ENCODE measurements around the gene RNF151.

RNF151 gene

GRCh38 chr16:1920727-1921171, 45.9 kb upstream of the RNF151 start:
- ChIA-PET CTCF (no interaction called here), POLR2A (no interaction called here)
- Histone ChIP-seq H3K4me1 (ENCODE audit: control extremely low read depth in 1 of 4, control insufficient read depth in 4 of 4, insufficient read depth in 4 of 4, low read length in 3 of 4) (peaks cover 0 to 10% (median 4%) of the 10 kb centered on the region in 4 experiments), H3K4me3 (ENCODE audit: control insufficient read depth in 1 of 7, extremely low read depth in 1 of 7, insufficient read depth in 4 of 7, low read depth in 2 of 7, low read length in 6 of 7) (no peak overlapping the region), H3K27ac (ENCODE audit: insufficient read depth in 1 of 2, low read depth in 1 of 2, low read length in 2 of 2, poor library complexity in 1 of 2, severe bottlenecking in 2 of 2) (no peak overlapping the region), H3K9me3 (ENCODE audit: control extremely low read depth in 1 of 5, control insufficient read depth in 4 of 5, insufficient read depth in 2 of 5, low read depth in 1 of 5, low read length in 4 of 5) (peaks cover 0 to 3% (median 0%) of the 10 kb centered on the region in 5 experiments), H3K27me3 (replicated peaks in 2 of 5; ENCODE audit: control insufficient read depth in 4 of 5, insufficient read depth in 5 of 5, low read length in 4 of 5) (peaks cover 5 to 91% (median 47%) of the 10 kb centered on the region in 5 experiments), H3K36me3 (ENCODE audit: control insufficient read depth in 4 of 4, insufficient read depth in 4 of 4, low read length in 3 of 4) (no peaks in the 10 kb centered on the region)
- peak; percentile 31 to 58 (median 44) for DNase-seq
- WGBS (ENCODE audit: insufficient coverage) = 20% methylated on average over 15 of the region's 15 CpGs

DNA sequence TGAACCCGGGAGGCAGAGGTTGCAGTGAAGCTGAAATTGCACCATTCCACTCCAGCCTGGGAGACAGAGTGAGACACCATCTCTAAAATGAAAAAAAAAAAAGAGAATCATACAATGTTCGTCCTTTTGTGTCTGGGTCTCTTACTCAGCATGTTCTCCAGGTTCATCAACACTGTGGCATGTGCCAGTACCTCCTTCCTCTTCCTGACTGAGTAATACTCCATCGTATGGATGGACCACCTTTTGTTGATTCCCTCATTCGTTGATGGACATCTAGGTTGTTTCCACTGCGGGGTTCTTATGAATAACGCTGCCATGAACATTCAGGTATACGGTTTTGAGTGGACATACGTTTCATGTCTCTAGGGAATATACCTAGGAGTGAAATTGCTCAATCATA, 44.3 kb upstream of the RNF151 start:
- no peak overlapping the region for H3K27ac ChIP-seq (ENCODE audit: insufficient read depth in 1 of 2, low read depth in 1 of 2, low read length in 2 of 2, poor library complexity in 1 of 2, severe bottlenecking in 2 of 2)
- peaks cover 0 to 3% (median 0%) of the 10 kb centered on the region in 5 experiments for H3K9me3 ChIP-seq (ENCODE audit: control extremely low read depth in 1 of 5, control insufficient read depth in 4 of 5, insufficient read depth in 2 of 5, low read depth in 1 of 5, low read length in 4 of 5)
- ChIA-PET CTCF (interaction anchor here (0.7 kb wide), 1 partner anchor 1218 kb away, joined by 3 read pairs; no protein-coding TSS in a partner anchor), POLR2A (no interaction called here)
- no peaks in the 10 kb centered on the region for H3K36me3 ChIP-seq (ENCODE audit: control insufficient read depth in 4 of 4, insufficient read depth in 4 of 4, low read length in 3 of 4)
- 88% methylated on average over 4 of the region's 8 CpGs for WGBS (ENCODE audit: insufficient coverage)
- peaks cover 5 to 75% (median 41%) of the 10 kb centered on the region in 5 experiments for H3K27me3 ChIP-seq (replicated peaks in 2 of 5; ENCODE audit: control insufficient read depth in 4 of 5, insufficient read depth in 5 of 5, low read length in 4 of 5)
- peaks cover 0 to 10% (median 4%) of the 10 kb centered on the region in 4 experiments for H3K4me1 ChIP-seq (ENCODE audit: control extremely low read depth in 1 of 4, control insufficient read depth in 4 of 4, insufficient read depth in 4 of 4, low read length in 3 of 4)
- DNase-seq = no peak
- H3K4me3 ChIP-seq (ENCODE audit: control insufficient read depth in 1 of 7, extremely low read depth in 1 of 7, insufficient read depth in 4 of 7, low read depth in 2 of 7, low read length in 6 of 7) = no peak overlapping the region

DNA sequence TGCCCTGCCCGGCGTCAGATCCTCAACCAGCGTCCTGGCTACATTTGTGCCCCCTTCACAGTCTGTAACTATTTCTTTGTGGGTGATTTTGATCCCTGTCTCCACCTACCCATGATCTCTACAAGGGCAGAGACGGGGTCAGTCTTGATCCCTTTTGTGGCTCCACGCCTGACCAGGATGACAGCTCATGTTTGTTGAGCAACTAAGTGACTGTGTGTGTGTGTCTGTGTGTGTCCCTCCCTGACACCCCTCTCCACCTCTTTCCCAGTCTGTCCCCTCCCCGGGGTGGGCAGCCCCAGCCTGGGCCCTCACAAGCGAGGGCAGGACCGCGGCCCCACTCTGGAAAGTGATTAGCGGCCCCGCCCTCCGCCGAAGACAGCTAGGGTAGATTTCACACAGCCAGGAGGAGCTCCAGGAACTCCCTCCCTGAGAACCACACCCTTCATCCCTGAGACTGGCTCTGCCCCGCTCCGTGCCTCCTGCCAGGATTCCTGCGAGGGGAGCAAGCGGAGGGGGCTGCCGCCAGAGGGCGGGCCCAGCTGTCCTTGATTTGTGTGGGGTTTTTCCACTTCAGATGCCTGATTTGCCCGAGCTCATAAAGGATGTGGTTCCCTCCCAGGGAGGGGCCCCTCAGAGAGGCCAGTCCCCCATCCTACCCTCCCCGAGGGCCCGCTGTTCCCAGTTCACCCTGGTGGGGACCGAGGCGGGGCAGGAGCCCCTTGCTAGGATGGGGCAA, 43.2 kb upstream of the RNF151 start:
- ChIA-PET POLR2A (no interaction called here), CTCF (interaction anchor here (1.0 to 1.4 kb wide), 7 partner anchors 9 to 62 kb away, joined by 3 to 7 read pairs (median 4); no protein-coding TSS in a partner anchor)
- peak in 2 of 3 donors; percentile 26 to 33 for DNase-seq
- peaks cover 0 to 10% (median 4%) of the 10 kb centered on the region in 4 experiments for H3K4me1 ChIP-seq (ENCODE audit: control extremely low read depth in 1 of 4, control insufficient read depth in 4 of 4, insufficient read depth in 4 of 4, low read length in 3 of 4)
- H3K36me3 ChIP-seq (ENCODE audit: control insufficient read depth in 4 of 4, insufficient read depth in 4 of 4, low read length in 3 of 4) = no peaks in the 10 kb centered on the region
- peaks cover 0 to 3% (median 0%) of the 10 kb centered on the region in 5 experiments for H3K9me3 ChIP-seq (ENCODE audit: control extremely low read depth in 1 of 5, control insufficient read depth in 4 of 5, insufficient read depth in 2 of 5, low read depth in 1 of 5, low read length in 4 of 5)
- WGBS (ENCODE audit: insufficient coverage) = 6% methylated on average over 8 of the region's 24 CpGs
- H3K4me3 ChIP-seq (ENCODE audit: control insufficient read depth in 1 of 7, extremely low read depth in 1 of 7, insufficient read depth in 4 of 7, low read depth in 2 of 7, low read length in 6 of 7) = peak overlapping the region in 1 of 7 experiments; percentile 19
- H3K27me3 ChIP-seq (replicated peaks in 2 of 5; ENCODE audit: control insufficient read depth in 4 of 5, insufficient read depth in 5 of 5, low read length in 4 of 5) = peaks cover 5 to 67% (median 41%) of the 10 kb centered on the region in 5 experiments
- H3K27ac ChIP-seq (ENCODE audit: insufficient read depth in 1 of 2, low read depth in 1 of 2, low read length in 2 of 2, poor library complexity in 1 of 2, severe bottlenecking in 2 of 2) = no peak overlapping the region

DNA sequence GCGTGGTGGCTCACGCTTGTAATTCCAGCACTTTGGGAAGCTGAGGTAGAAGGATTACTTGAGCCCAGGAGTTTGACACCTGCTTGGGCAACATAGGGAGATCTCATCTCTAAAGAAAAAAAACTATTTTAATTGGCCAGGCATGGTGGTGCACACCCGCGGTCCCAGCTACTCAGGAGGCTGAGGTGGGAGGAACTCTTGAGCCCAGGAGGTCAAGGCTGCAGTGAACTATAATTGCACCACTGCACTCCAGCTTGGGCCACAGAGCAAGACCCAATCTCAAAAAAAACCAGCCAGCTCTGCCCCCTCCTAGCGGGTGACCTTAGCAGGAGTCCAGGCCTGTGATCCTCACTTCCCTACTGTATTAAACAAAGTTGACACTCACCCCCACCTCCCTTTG, 42.6 kb upstream of the RNF151 start:
- no peak overlapping the region for H3K4me3 ChIP-seq (ENCODE audit: control insufficient read depth in 1 of 7, extremely low read depth in 1 of 7, insufficient read depth in 4 of 7, low read depth in 2 of 7, low read length in 6 of 7)
- WGBS (ENCODE audit: insufficient coverage) = 90% methylated on average over 5 of the region's 5 CpGs
- H3K36me3 ChIP-seq (ENCODE audit: control insufficient read depth in 4 of 4, insufficient read depth in 4 of 4, low read length in 3 of 4) = no peaks in the 10 kb centered on the region
- ChIA-PET POLR2A (no interaction called here), CTCF (interaction anchor here (1.0 to 1.4 kb wide), 7 partner anchors 8 to 62 kb away, joined by 3 to 7 read pairs (median 4); no protein-coding TSS in a partner anchor)
- H3K27ac ChIP-seq (ENCODE audit: insufficient read depth in 1 of 2, low read depth in 1 of 2, low read length in 2 of 2, poor library complexity in 1 of 2, severe bottlenecking in 2 of 2) = no peak overlapping the region
- H3K4me1 ChIP-seq (ENCODE audit: control extremely low read depth in 1 of 4, control insufficient read depth in 4 of 4, insufficient read depth in 4 of 4, low read length in 3 of 4) = peaks cover 0 to 7% (median 3%) of the 10 kb centered on the region in 4 experiments
- peaks cover 0 to 3% (median 0%) of the 10 kb centered on the region in 5 experiments for H3K9me3 ChIP-seq (ENCODE audit: control extremely low read depth in 1 of 5, control insufficient read depth in 4 of 5, insufficient read depth in 2 of 5, low read depth in 1 of 5, low read length in 4 of 5)
- no peak for DNase-seq
- peaks cover 5 to 61% (median 39%) of the 10 kb centered on the region in 5 experiments for H3K27me3 ChIP-seq (replicated peaks in 2 of 5; ENCODE audit: control insufficient read depth in 4 of 5, insufficient read depth in 5 of 5, low read length in 4 of 5)

- ChIA-PET POLR2A (interaction anchor here (0.7 kb wide), 1 partner anchor 226 kb away, joined by 3 read pairs; no protein-coding TSS in a partner anchor), CTCF (interaction anchor here (0.7 kb wide), 1 partner anchor 152 kb away, joined by 3 read pairs; no protein-coding TSS in a partner anchor)
- DNase-seq = no peak
- peaks cover 5 to 39% (median 23%) of the 10 kb centered on the region in 5 experiments for H3K27me3 ChIP-seq (replicated peaks in 2 of 5; ENCODE audit: control insufficient read depth in 4 of 5, insufficient read depth in 5 of 5, low read length in 4 of 5)
- WGBS (ENCODE audit: insufficient coverage) = 74% methylated on average over 7 of the region's 11 CpGs
- no peak overlapping the region for H3K4me3 ChIP-seq (ENCODE audit: control insufficient read depth in 1 of 7, extremely low read depth in 1 of 7, insufficient read depth in 4 of 7, low read depth in 2 of 7, low read length in 6 of 7)
- H3K9me3 ChIP-seq (ENCODE audit: control extremely low read depth in 1 of 5, control insufficient read depth in 4 of 5, insufficient read depth in 2 of 5, low read depth in 1 of 5, low read length in 4 of 5) = peaks cover 0 to 3% (median 0%) of the 10 kb centered on the region in 5 experiments
- no peak overlapping the region for H3K27ac ChIP-seq (ENCODE audit: insufficient read depth in 1 of 2, low read depth in 1 of 2, low read length in 2 of 2, poor library complexity in 1 of 2, severe bottlenecking in 2 of 2)
- peaks cover 0 to 12% (median 6%) of the 10 kb centered on the region in 4 experiments for H3K4me1 ChIP-seq (ENCODE audit: control extremely low read depth in 1 of 4, control insufficient read depth in 4 of 4, insufficient read depth in 4 of 4, low read length in 3 of 4)
- H3K36me3 ChIP-seq (ENCODE audit: control insufficient read depth in 4 of 4, insufficient read depth in 4 of 4, low read length in 3 of 4) = no peaks in the 10 kb centered on the region
Observed at GRCh38 chr16:1926271-1926670, 40.4 kb upstream of the RNF151 start.

GRCh38 chr16:1929105-1929504, 37.6 kb upstream of the RNF151 start:
- ChIA-PET CTCF (interaction anchor here (0.9 to 2.4 kb wide), 8 partner anchors 12 to 67 kb away, joined by 3 to 9 read pairs (median 3); no protein-coding TSS in a partner anchor), POLR2A (no interaction called here)
- no CpG with 5 or more reads among the region's 11 CpGs for WGBS (ENCODE audit: insufficient coverage)
- no peaks in the 10 kb centered on the region for H3K9me3 ChIP-seq (ENCODE audit: control extremely low read depth in 1 of 5, control insufficient read depth in 4 of 5, insufficient read depth in 2 of 5, low read depth in 1 of 5, low read length in 4 of 5)
- peak overlapping the region in 5 of 7 experiments; percentile 42 to 77 (median 66) for H3K4me3 ChIP-seq (ENCODE audit: control insufficient read depth in 1 of 7, extremely low read depth in 1 of 7, insufficient read depth in 4 of 7, low read depth in 2 of 7, low read length in 6 of 7)
- H3K36me3 ChIP-seq (ENCODE audit: control insufficient read depth in 4 of 4, insufficient read depth in 4 of 4, low read length in 3 of 4) = no peaks in the 10 kb centered on the region
- DNase-seq = peak in 2 of 3 donors; percentile 38 to 57
- no peak overlapping the region for H3K27ac ChIP-seq (ENCODE audit: insufficient read depth in 1 of 2, low read depth in 1 of 2, low read length in 2 of 2, poor library complexity in 1 of 2, severe bottlenecking in 2 of 2)
- H3K4me1 ChIP-seq (ENCODE audit: control extremely low read depth in 1 of 4, control insufficient read depth in 4 of 4, insufficient read depth in 4 of 4, low read length in 3 of 4) = peaks cover 0 to 7% (median 2%) of the 10 kb centered on the region in 4 experiments
- peaks cover 0 to 13% (median 8%) of the 10 kb centered on the region in 5 experiments for H3K27me3 ChIP-seq (replicated peaks in 2 of 5; ENCODE audit: control insufficient read depth in 4 of 5, insufficient read depth in 5 of 5, low read length in 4 of 5)

Measured in common myeloid progenitor, CD34-positive (primary cell).